GM18511 (cell line): ENCODE results near the gene TK2.
"Not testable (repeated sequence)": the region's sequence is repeated elsewhere in the genome, so short reads cannot be mapped to it uniquely, and the experiment has no call there.

Experiments
- ATAC-seq: cut with Tn5 transposase; IDR thresholded peaks from one replicate; pipeline ENCODE4 v1.9.1; 2021; ENCODE audit warnings: mild to moderate bottlenecking, moderate library complexity; ENCODE audit not compliant: unreplicated experiment

TK2 gene

DNA sequence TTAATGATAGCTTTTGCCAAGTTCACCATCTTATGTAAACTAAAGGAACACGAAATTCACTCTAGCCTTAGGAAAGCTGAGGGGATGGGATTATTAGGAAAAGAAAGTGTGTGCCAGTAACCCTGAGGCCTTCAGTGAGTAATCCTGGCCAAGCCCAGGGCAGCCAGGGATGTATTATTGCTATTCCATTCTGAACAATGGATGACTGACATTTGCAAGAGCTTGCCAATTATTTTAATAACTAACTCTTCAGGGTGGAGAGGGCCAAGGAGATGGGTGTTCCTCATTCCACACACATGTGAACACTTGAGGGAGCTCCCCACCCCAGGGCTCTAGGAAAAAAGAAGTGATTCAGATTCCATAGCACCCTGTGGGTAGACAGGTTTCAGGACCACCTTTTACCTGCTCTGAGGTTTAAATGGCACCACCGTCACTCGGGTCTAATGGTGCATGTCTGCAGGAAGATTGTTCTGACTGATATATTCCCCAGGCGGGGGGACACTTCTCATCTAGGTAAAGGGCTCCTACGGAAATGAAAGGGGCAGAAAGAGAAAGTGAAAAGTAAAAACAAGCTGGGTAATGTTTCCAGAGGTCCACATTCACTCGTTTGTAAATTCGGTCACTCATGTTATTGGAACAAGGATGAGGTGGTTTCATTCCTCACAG is 41.5 kb downstream of the TK2 start:
- ATAC-seq: peak; percentile 66

DNA sequence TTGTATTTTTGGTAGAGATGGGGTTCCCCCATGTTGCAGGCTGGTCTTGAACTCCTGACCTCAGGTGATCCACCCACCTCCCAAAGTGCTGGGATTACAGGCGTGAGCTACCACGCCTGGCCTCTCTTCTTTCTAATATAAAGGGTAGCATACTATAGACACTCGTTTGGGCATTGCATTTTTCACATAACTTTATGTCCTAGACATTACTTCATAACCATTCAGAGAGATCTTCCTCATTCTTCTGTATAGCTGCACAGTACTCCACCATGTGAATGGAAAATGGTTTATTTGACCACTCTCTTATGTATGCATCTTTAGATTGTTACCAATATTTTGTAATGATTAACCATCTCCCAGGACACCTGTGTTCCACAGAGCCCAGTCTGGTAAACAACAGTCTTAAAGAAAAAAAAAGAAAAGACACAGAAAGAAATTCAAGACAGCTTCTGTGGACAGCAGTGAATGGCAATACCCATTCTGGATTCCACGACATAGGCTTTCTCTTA is 42.1 kb downstream of the TK2 start:
- ATAC-seq: peak; percentile 50

DNA sequence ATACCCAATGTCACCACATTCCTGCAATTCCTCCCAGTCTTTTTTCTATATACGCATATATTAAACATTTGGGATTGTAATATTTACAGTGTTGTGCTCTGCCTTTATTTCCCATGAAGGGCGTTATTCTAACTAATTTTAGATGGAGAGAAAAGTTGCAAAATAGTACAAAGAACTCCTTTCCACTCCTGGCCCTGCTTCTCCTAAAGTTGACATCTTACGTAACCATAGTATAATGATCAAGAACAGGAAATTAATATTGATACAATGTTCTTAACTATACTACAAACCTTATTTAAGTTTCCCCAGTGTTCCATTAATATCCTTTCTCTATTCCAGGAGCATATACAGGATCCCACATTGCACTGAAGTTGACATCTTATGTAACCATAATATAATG is 46.3 kb downstream of the TK2 start:
- no peak for ATAC-seq

DNA sequence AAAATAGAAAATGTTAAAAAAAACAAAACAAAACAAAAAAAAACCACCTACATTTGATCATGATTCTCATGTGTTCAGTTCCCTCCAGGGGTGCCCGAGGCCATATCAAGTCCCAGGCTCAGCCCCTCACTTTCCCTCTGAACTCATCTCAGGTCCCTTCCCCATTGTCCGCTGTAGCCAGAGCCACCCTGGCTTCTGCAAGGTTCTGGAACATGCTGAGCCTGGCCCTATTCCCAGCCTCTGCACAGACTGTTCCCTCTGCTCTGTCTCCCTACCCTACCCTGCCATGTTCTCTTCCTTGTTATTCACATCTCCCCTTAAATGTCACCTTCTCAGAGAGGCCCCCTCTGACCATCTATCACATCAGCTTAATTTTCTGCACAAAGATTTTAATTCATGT is 46.9 kb downstream of the TK2 start:
- no peak for ATAC-seq

DNA sequence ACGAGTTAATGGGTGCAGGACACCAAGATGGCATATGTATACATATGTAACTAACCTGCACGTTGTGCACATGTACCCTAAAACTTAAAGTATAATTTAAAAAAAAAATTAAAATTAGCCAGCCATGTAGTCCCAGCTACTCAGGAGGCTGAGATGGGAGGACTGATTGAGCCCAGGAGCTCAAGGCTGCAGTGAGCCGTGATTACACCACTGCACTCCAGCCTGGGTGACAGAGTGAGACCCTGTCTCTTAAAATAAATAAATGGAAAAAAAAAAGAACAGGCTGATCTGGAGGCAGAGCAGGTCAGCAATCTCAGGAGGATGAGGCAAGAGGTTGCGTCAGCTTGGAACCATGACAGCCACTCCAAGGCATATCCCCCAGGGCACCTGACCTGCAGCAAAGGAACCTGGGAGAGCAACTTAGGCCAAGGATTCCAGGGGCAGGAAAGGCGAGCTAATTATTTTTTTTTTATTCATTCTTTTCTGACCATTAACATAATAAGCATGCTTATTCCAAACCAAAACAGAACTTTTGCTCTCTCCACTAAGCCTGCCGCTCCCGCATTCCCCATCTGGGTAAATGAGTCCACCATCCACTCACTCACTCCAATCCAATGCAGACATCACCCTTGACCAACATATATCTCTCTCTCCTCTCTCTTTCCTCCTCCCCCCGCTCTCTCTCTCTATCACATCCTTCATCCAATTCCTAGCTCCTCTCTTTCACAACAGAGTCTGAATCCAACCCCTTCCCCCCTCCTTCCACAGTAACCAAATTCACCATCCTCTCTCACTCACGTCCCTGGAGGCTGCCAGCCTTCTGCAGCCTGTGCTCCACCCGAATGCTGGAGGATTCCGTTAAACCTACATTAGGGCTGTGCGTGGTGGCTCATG is 47.7 kb downstream of the TK2 start:
- ATAC-seq: no peak

DNA sequence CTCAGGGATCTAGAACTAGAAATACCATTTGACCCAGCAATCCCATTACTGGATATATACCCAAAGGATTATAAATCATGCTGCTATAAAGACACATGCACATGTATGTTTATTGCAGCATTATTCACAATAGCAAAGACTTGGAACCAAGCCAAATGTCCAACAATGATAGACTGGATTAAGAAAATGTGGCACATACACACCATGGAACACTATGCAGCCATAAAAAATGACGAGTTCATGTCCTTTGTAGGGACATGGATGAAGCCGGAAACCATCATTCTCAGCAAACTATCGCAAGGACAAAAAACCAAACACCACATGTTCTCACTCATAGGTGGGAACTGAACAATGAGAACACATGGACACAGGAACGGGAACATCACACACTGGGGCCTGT is 48.4 kb downstream of the TK2 start:
- ATAC-seq: not testable (repeated sequence)

DNA sequence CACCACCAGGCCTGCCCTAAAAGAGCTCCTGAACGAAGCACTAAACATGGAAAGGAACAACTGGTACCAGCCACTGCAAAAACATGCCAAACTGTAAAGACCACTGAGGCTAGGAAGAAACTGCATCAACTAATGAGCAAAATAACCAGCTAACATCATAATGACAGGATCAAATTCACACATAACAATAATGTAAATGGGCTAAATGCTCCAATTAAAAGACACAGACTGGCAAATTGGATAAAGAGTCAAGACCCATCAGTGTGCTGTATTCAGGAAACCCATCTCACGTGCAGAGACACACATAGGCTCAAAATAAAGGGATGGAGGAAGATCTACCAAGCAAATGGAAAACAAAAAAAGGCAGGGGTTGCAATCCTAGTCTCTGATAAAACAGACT is 52.0 kb downstream of the TK2 start:
- not testable (repeated sequence) for ATAC-seq

DNA sequence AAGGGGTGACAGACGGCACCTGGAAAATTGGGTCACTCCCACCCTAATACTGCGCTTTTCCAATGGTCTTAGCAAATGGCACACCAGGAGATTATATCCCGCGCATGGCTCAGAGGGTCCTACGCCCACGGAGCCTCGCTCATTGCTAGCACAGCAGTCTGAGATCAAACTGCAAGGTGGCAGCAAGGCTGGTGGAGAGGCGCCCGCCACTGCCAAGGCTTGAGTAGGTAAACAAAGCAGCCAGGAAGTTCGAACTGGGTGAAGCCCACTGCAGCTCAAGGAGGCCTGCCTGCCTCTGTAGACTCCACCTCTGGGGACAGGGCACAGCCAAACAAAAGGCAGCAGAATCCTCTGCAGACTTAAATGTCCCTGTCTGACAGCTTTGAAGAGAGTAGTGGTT is 53.7 kb downstream of the TK2 start:
- ATAC-seq: not testable (repeated sequence)

DNA sequence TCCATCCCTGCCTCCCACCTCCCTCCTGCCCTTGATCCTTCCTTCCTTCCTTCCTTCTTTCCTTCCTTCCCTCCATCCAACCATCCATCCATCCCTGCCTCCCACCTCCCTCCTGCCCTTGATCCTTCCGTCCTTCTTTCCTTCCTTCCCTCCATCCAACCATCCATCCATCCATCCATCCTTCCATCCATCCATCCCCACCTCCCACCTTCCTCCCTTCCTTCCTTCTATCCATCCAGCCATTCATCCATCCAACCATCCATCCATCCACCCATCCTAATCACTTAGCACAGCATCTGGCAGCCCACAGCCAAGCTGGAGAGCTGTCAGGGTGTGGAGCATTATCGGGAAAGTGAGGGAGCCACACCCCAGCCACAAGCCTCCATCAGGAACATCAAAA is 54.5 kb downstream of the TK2 start:
- ATAC-seq: no peak

DNA sequence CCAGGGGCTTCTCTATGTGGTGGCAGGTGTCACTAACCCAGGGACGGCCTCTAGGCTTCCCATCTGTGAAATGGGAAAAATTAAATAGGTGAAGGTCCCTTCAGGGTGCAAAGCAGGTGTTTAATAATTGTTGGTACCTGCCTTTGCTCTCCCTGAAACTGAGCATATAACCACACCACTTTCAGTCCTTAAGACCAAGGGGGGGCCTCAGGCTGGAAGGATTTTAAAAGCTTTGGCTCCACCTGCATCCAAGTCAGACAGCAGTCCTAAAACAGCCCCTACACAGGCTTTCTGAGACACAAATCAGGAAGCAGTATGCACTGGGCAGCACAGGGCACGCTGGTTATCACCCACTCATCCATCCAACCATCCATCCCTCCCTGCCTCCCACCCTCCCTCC is 55.0 kb downstream of the TK2 start:
- ATAC-seq: no peak

DNA sequence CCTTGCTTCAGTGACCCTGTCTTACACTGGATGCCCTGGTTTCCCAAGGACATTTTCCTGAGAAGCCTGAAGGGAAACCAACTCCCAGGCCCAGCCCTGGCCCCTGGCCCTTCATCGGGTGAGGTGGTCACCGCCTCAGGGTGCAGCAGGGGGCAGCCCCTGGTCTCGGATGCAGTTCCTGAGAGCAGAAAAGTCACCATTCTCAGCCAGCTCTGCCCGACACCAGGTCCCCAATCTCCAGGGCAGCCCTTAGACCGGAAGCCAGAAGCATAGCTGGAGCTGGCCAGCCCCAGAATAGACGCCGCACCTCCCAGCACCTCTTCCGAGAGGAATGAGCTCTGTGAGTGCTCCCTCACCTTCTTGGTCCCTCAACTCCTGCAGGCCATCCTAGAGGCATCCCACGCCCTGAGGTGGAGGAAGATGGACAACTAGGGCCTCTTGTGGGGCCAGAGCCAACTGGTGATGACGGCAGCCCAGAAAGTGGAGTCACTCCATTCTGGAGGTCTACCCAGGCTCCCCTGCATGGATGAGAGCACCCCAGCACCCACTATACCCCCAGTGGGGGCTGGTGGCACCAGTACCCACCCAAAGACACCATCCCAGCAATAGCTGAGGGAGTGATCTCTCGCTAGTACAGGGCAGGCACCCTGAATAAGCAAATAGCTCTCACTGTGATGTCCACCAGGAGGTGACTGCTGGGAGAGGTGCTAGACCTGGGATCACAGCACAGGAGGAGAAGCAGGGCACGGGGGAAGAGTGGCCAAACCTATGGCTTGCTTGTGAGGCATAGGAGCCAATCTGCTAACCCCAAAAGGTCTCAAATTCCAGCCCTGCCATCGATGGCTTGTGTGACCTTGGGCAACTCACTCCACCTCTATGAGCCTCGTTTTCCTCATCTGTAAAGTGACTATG is 56.2 kb downstream of the TK2 start:
- no peak for ATAC-seq

DNA sequence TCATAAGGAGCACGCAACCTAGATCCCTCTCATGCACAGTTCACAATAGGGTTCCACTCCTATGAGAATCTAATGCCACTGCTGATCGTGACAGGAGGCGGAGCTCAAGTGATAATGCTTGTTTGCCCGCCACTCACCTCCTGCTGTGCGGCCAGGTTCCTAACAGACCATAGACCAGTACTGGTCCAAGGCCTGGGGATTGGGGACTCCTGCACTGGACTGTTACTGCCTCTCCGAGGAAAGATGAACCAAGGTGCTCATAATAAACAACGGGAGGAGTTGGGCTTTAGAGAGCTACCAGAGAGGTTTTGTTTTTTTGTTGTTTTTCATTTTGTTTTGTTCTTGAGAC is 58.2 kb downstream of the TK2 start:
- no peak for ATAC-seq

DNA sequence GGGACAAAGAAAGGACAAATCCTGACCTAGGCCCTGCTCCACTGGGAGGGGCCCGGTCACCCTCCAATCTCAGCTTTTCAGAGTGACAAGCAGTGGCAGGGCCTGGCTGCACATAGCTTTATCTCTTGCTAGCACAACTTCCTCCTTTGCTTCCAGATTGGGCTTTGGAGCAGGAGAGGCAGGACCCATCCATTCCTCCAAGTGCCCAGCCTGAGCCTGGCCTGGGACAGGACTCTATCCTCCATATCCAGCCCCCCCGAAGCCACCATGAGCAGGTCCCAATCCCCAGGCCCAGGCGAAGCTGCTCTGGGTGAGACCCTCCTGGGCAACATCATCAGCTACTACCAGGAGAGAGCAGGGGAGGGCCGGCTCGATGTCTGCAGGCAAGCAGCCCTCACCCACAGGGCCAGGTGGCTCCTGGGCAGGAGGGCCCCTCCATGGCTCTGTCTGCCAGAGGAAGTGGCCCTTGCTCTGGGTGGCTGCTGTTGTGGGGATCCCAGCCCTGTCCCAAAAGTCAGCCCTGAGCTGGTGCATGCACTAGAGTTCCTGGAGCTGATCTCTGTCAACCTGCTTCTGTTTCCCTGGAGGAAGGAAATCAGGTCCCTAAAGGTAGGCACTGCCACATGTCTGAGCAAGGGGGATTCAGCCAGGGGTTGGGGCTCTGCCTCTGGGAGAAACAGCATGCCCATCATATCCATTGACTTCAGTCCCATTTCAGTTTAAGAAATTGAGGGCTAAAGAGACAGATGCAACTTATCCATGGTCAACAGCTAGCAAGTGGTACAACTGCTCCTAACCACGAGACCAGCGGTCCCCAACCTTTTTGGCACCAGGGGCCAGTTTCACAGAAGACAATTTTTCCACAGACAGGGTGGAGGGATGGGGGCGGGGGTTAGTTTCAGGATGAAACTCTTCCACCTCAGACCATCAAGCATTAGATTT is 58.9 kb downstream of the TK2 start:
- ATAC-seq: no peak

DNA sequence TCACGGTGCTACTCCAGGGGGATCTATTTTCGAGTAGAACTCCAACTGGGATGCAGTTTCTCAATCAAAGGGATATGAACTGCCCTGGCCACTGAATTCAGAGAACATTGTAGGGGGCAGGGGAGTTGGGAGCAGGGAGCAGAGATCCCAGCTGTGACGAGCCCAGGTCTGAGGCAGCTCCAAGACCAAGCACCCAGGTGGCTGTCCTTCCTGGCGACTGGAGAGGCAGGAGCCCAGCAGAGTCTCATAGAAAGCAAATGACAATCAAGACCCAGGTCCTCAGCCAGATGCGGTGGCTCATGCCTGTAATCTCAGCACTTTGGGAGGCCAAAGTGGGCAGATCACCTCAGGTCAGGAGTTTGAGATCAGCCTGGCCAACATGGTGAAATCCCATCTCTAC is 60.1 kb downstream of the TK2 start:
- ATAC-seq: no peak

DNA sequence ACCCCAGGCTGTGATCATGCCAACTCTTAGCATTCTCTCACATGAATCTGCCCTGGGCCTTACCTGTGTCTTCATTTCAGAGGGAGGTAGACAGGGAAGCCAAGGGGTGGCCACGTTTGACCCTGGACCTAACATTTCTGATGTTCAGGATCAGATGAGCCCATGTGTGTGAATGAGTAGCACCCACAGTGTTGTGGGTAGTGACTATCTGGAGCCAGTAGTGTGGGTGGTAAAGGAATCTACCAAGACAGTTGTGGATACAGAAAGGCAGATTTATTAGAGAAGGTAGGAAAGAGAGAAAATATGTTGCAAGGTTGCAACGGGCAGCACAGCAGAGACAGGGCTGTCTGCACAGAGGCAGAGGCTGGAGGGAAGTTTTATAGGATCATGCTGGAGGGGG is 60.5 kb downstream of the TK2 start:
- ATAC-seq: no peak

DNA sequence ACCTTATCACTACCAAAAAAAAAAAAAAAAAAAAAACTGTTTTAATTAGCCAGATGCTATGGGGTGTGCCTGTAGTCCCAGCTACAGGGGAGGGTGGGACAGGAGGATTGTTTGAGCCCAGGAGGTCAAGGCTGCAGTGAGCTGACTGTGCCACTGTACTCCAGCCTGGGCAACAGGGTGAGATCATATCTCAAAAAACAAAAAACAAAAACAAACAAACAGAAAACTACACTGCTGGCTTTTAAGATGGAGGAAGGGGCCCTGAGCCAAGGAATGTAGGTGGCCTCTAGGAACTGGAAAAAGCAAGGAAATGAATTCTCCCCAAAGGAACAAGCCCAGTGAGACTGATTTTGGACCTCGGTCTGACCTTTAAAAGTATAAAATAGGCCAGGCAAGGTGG is 61.4 kb downstream of the TK2 start:
- ATAC-seq: no peak

DNA sequence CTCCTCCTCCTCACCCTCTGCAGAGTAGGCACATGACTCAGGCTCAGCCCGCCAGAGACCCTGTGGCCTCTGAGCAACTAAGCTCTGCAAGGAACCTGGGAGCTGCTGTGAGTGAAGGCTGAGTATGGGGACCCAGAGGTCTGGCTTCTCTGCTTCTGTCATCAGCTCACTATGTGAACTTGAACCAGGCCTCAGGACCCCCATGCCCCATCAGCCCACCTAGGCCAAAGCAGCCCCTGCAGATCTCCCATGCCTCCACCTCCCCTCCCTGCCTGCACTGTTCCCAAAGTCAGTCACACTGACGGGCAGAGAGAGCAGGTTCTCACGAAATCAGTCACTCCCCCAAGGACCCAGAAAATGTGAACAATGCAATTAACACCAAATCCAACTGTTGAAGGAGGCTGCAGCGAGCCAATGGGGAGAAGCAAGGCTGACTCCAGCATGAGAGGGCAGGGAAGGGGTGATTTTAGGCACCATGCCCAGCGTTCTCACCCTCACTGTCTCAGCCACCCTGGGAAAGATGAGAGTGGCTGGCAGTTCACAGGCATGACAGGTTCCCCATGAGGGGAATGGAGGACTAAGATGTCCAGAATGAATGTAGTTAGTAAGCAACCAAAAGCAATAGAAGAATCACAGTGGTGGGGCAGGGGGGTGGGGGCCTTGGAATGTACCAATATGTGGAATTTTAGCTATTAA is 62.2 kb downstream of the TK2 start:
- no peak for ATAC-seq

DNA sequence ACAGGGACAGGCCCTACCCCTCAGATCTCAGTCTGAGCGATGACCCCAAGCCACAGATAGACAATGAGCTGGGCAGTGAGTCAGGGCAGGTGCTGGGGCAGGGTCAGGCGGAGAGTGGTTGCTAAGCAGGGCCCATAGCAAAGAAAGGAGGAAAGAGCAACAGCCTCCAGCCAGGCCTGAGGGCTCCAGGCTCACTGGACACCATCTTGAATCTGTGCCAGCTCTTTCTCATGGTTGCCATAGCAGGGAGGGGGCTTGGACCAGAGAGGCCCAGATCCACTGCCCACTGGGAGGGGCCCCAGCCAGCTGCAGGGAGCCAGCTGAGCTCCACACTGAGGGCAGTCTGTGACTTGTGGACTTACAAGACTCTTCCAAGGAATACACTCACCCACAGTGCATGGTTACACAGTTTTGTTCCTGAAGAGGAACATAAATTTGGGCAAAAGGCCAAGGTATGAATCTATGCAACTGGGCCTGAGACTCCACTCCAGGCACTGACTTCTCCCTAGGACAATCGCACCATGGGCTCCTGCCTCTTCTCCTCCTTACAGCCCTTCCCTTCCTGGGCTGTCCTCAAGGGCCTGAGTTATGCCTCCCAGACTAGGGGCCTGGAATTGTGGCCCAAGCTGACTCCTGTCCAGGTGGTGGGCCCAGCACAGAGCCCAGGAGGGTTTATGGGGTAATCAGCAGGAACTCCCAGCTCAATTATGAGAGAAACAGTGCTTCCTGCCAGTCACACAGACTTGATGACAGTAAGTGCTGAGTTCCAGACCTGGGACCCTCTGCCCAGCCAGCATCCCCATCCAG is 62.9 kb downstream of the TK2 start:
- no peak for ATAC-seq
